Endothelial cell of umbilical vein (primary cell): ENCODE measurements around the gene CRELD2. TPM values are rescaled to one million over a fixed set of nuclear protein-coding genes. Genes with fewer than 3 reads are reported as not detected.

Source experiments
- BruUV-seq: library from RNA; stranded (reverse); fragments of 400-500 nt; replicated peaks from 2 replicates; lab custom pipeline; 2021; lab: Mats Ljungman, UMichigan
- CTCF ChIA-PET: fragments of 300-600, 350-600 bp; sonication (Branson Sonifier 250); formaldehyde crosslinking; loops from one replicate; lab custom pipeline; 2021; ENCODE audit warnings: antibody characterized with exemption, inconsistent platforms; lab: Charles Lee
- POLR2A ChIA-PET: fragments of 300-600, 350-600 bp; sonication (Branson Sonifier 250); formaldehyde crosslinking; loops from one replicate; lab custom pipeline; 2021; ENCODE audit warnings: antibody characterized with exemption, inconsistent platforms; lab: Charles Lee
- DNase-seq: peaks from one replicate; pipeline ENCODE4 v3.0.0-alpha.2; 2011; ENCODE audit warnings: low read depth, low spot score
- FAIRE-seq: peaks from 2 replicates; lab custom pipeline; 2011; peaks lifted over from hg19 to GRCh38; lab: Jason Lieb, UNC
- H2AFZ ChIP-seq: 2 replicates; pipeline ENCODE4 v1.6.0; 2012; ENCODE audit warnings: low read depth, low read length, control low read depth, inconsistent platforms
- H3K27ac ChIP-seq: 2 replicates; pipeline ENCODE4 v1.5.1; 2011; ENCODE audit warnings: low read depth, mild to moderate bottlenecking, control low read depth, low read length, moderate library complexity; ENCODE audit not compliant: insufficient read depth
- H3K27me3 ChIP-seq, 2 experiments: 2 replicates each; pipeline versions ENCODE4 v1.6.0 to v1.6.1; 2011; ENCODE audit warnings: low read length in 2 of 2, mixed read lengths in 1 of 2; ENCODE audit not compliant: control insufficient read depth in 2 of 2, insufficient read depth in 2 of 2
- H3K36me3 ChIP-seq, 2 experiments: 2 replicates in 1 of 2; 3 replicates in 1 of 2; pipeline ENCODE4 v1.5.1; 2011; ENCODE audit warnings: low read length in 2 of 2, mild to moderate bottlenecking in 1 of 2, moderate library complexity in 1 of 2; ENCODE audit not compliant: control insufficient read depth in 2 of 2, insufficient read depth in 2 of 2; ENCODE audit errors: extremely low read depth in 1 of 2
- H3K4me1 ChIP-seq: 3 replicates; pipeline ENCODE4 v1.5.1; 2011; ENCODE audit warnings: mild to moderate bottlenecking, low read length; ENCODE audit not compliant: control insufficient read depth, insufficient read depth; ENCODE audit errors: extremely low read depth
- H3K4me2 ChIP-seq: 2 replicates; pipeline ENCODE4 v1.6.1; 2011; ENCODE audit warnings: low read length, control low read depth, mixed read lengths; ENCODE audit not compliant: insufficient read depth
- H3K4me3 ChIP-seq, 3 experiments: fragments of 200-600 bp in 1 of 3; sonication (generic), shearing (Covaris generic) in 1 of 3; replicated peaks in 1 of 3; 2 replicates each; pipeline ENCODE4 v1.5.1; 2011 to 2016; ENCODE audit warnings: control low read depth in 3 of 3, low read length in 3 of 3, mild to moderate bottlenecking in 2 of 3, inconsistent platforms in 1 of 3, low read depth in 1 of 3, moderate library complexity in 1 of 3; ENCODE audit not compliant: insufficient read depth in 1 of 3
- H3K79me2 ChIP-seq: 2 replicates; pipeline ENCODE4 v1.6.0; 2012; ENCODE audit warnings: low read length, inconsistent platforms; ENCODE audit not compliant: control insufficient read depth, insufficient read depth
- H3K9ac ChIP-seq: replicated peaks from 2 replicates; pipeline ENCODE3; 2011; ENCODE audit warnings: low read length, control low read depth; ENCODE audit not compliant: insufficient read depth; ENCODE audit errors: extremely low read depth
- H3K9me1 ChIP-seq: replicated peaks from 3 replicates; pipeline ENCODE4 v1.6.0; 2011; ENCODE audit warnings: mild to moderate bottlenecking, low read length; ENCODE audit not compliant: control insufficient read depth, insufficient read depth; ENCODE audit errors: extremely low read depth
- H3K9me3 ChIP-seq: replicated peaks from 2 replicates; pipeline ENCODE4 v1.5.1; 2012; ENCODE audit warnings: low read length, inconsistent platforms; ENCODE audit not compliant: control insufficient read depth, insufficient read depth
- H4K20me1 ChIP-seq: replicated peaks from 2 replicates; pipeline ENCODE3; 2011; ENCODE audit warnings: mild to moderate bottlenecking, low read length; ENCODE audit not compliant: control insufficient read depth, insufficient read depth; ENCODE audit errors: extremely low read depth
- CTCF ChIP-seq, 2 donors: IDR thresholded peaks; 1 replicate in 1 of 2; 2 replicates in 1 of 2; pipeline ENCODE4 v1.5.1; 2011; ENCODE audit warnings: low read length in 2 of 2, mild to moderate bottlenecking in 2 of 2, moderate library complexity in 2 of 2, control low read depth in 1 of 2, inconsistent platforms in 1 of 2, low read depth in 1 of 2; ENCODE audit not compliant: insufficient read depth in 1 of 2; ENCODE audit errors: extremely low read depth in 1 of 2
- EZH2 ChIP-seq: IDR thresholded peaks from 2 replicates; pipeline ENCODE4 v1.6.1; 2012; ENCODE audit warnings: borderline replicate concordance, low read depth, mild to moderate bottlenecking, moderate library complexity, low read length, inconsistent platforms; ENCODE audit not compliant: severe bottlenecking
- FOS ChIP-seq: IDR thresholded peaks from 2 replicates; pipeline ENCODE4 v1.6.1; 2011; ENCODE audit warnings: mild to moderate bottlenecking, low read length, moderate library complexity, borderline replicate concordance; ENCODE audit not compliant: insufficient read depth
- GATA2 ChIP-seq: IDR thresholded peaks from 2 replicates; pipeline ENCODE4 v1.7.0; 2011; ENCODE audit warnings: low read depth, mild to moderate bottlenecking, moderate library complexity, mixed read lengths, low read length; ENCODE audit not compliant: insufficient read length, insufficient read depth
- JUN ChIP-seq: IDR thresholded peaks from 2 replicates; pipeline ENCODE4 v1.6.1; 2011; ENCODE audit warnings: borderline replicate concordance, low read depth; ENCODE audit not compliant: insufficient read length, insufficient read depth
- MAX ChIP-seq: IDR thresholded peaks from 2 replicates; pipeline ENCODE4 v1.6.1; 2011; ENCODE audit not compliant: insufficient read depth, insufficient read length
- MYC ChIP-seq: IDR thresholded peaks from one replicate; pipeline ENCODE4 v1.6.1; 2011; ENCODE audit warnings: mild to moderate bottlenecking, low read depth, low read length
- POLR2A ChIP-seq: IDR thresholded peaks from 2 replicates; pipeline ENCODE4 v1.6.1; 2012; ENCODE audit warnings: low read depth, mild to moderate bottlenecking, control low read depth, low read length
- POLR2AphosphoS5 ChIP-seq: IDR thresholded peaks from 2 replicates; pipeline ENCODE4 v1.6.1; 2012; ENCODE audit warnings: low read depth, mild to moderate bottlenecking, control low read depth, low read length, moderate library complexity; ENCODE audit not compliant: insufficient read depth
- dilution Hi-C: fragments of 300-500 bp; cut with MboI; formaldehyde crosslinking; loops from one replicate; pipeline ENCODE4 v1.15.0; 2019; ENCODE audit warnings: low sequenced_read_pairs; ENCODE audit not compliant: extremely low pct_ligation_motif_present
- intact Hi-C: fragments of 100-400 bp; cut with micrococcal nuclease; formaldehyde crosslinking; loops from one replicate; pipeline ENCODE4 v1.10.0; 2022
- polyA plus RNA-seq, 4 experiments: library from polyadenylated mRNA; depleted of rRNA in 3 of 4; stranded (reverse) in 3 of 4; unstranded in 1 of 4; fragments of >200 nt; gene quantifications; 2 replicates each; pipeline versions ENCODE4 v1.2.1 to v1.2.3, GENCODE V29; 2011 to 2012; ENCODE audit warnings: missing spikeins in 1 of 4
- total RNA-seq: library from RNA; stranded (reverse); gene quantifications from 2 replicates; pipeline ENCODE4 v1.2.3, GENCODE V29; 2021

The CRELD2 gene
- total and polyA plus RNA-seq, 2 donors (not counting 3 experiments of a cell fraction or from before 2014, with no cell fraction given), result 71.0 to 86.3 TPM

- no peak overlapping the region for H2AFZ ChIP-seq
- no peak overlapping the region for H3K4me2 ChIP-seq
- no peak for FAIRE-seq
- POLR2A ChIA-PET, result no interaction called here
- DNase-seq, result no peak
- H3K9me3 ChIP-seq, result no peaks in the 10 kb centered on the region
- H3K4me1 ChIP-seq, result peaks cover 14% of the 10 kb centered on the region
- H3K79me2 ChIP-seq, result peaks cover 4% of the 10 kb centered on the region
- CTCF ChIA-PET, result no interaction called here
- intact Hi-C loops (no loop called here), dilution Hi-C loops (no loop called here)
- peaks cover 2 to 8% of the 10 kb centered on the region in 2 experiments for H3K36me3 ChIP-seq
- H3K4me3 ChIP-seq, result no peak overlapping the region
- no peaks in the 10 kb centered on the region for H3K9me1 ChIP-seq
- H3K27me3 ChIP-seq, result no peaks in the 10 kb centered on the region
- no peak for TF ChIP-seq MAX
- no peak for TF ChIP-seq FOS
- no peak for TF ChIP-seq POLR2A
- TF ChIP-seq MYC, result no peak
- no peak for TF ChIP-seq CTCF (IDR thresholded peaks at IDR 0.05; ENCODE audit: extremely low read depth in 1 of 2, insufficient read depth in 1 of 2, low read depth in 1 of 2, low read length in 2 of 2)
- TF ChIP-seq JUN, result no peak
- TF ChIP-seq GATA2, result no peak
- no peak for TF ChIP-seq EZH2
- TF ChIP-seq POLR2AphosphoS5, result no peak
- H3K27ac ChIP-seq, result no peak overlapping the region
- H3K9ac ChIP-seq, result no peak overlapping the region
- no TSS peak for BruUV-seq
- H4K20me1 ChIP-seq, result no peaks in the 10 kb centered on the region
These were observed 3.3 kb downstream of the CRELD2 start for GRCh38 chr22:49921508-49922278.
